ENCODE results near the gene MKNK2. TPM values are rescaled to one million over a fixed set of nuclear protein-coding genes. Genes with fewer than 3 reads are reported as not detected.

MKNK2 gene
- polyA plus RNA-seq, 1 donor (not counting 4 experiments of a cell fraction or from before 2014, with no cell fraction given) = 88.3 TPM

DNA sequence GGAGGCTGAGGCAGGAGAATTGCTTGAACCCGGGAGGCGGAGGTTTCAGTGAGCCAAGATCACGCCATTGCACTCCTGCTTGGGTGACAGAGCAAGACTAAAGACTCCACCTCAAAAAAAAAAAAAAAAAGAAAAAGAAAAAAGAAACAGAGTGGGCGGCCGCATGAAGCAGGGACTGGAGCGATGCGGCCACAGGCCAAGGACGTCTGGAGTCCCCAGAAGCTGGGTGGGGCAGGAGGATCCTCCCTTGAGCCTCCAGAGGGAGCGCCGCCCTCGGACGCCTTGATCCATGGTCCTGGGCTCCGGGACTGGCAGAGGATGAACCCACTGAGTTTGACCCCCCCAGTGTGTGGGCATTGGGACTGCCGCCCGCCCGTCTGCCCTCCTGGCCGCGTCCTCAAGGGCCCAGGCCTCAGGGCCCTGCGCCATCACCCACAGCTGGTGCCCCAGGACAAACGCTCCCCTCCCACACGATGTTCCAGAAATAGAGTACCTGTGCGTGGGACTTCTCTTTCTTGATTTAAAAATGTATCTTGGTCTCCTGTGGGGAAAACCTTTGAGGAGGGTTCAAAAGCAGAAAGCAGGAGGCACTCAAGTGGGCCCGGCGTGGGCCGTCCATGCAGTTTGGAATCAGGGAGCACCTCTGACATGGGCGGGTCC is 51.1 kb downstream of the MKNK2 start:
- Histone ChIP-seq H3K79me2 (ENCODE audit: control insufficient read depth, insufficient read depth, low read length) (no peaks in the 10 kb centered on the region), H3K9me3 (ENCODE audit: control insufficient read depth, low read depth, low read length) (no peaks in the 10 kb centered on the region), H3K4me3 (ENCODE audit: control insufficient read depth in 2 of 3, extremely low read depth in 1 of 3, insufficient read depth in 2 of 3, low read depth in 1 of 3, low read length in 3 of 3) (no peak overlapping the region), H3K9me1 (ENCODE audit: control insufficient read depth, extremely low read depth, insufficient read depth, low read length) (peaks cover under 1% of the 10 kb centered on the region), H3K27ac (ENCODE audit: control insufficient read depth, insufficient read depth, low read length) (no peak overlapping the region), H2AFZ (ENCODE audit: control insufficient read depth, low read length) (no peak overlapping the region), H3K4me2 (ENCODE audit: control insufficient read depth, extremely low read depth, insufficient read depth, low read depth, low read length) (no peak overlapping the region), H4K20me1 (ENCODE audit: control insufficient read depth, extremely low read depth, insufficient read depth, low read length) (no peaks in the 10 kb centered on the region), H3K36me3 (ENCODE audit: control insufficient read depth in 2 of 2, extremely low read depth in 1 of 2, insufficient read depth in 2 of 2, low read length in 2 of 2) (peaks cover 6 to 9% of the 10 kb centered on the region in 2 experiments), H3K9ac (ENCODE audit: control insufficient read depth, extremely low read depth, insufficient read depth, low read length) (no peak overlapping the region), H3K27me3 (ENCODE audit: control insufficient read depth, extremely low read depth, insufficient read depth, low read length) (no peaks in the 10 kb centered on the region), H3K4me1 (ENCODE audit: control insufficient read depth, extremely low read depth, insufficient read depth, low read length) (no peaks in the 10 kb centered on the region)
- FAIRE-seq = no peak
- dilution Hi-C loops (cut with MboI; ENCODE audit: extremely low pct_ligation_motif_present, low sequenced_read_pairs) = no loop called here
- TF ChIP-seq, protein P1, sequence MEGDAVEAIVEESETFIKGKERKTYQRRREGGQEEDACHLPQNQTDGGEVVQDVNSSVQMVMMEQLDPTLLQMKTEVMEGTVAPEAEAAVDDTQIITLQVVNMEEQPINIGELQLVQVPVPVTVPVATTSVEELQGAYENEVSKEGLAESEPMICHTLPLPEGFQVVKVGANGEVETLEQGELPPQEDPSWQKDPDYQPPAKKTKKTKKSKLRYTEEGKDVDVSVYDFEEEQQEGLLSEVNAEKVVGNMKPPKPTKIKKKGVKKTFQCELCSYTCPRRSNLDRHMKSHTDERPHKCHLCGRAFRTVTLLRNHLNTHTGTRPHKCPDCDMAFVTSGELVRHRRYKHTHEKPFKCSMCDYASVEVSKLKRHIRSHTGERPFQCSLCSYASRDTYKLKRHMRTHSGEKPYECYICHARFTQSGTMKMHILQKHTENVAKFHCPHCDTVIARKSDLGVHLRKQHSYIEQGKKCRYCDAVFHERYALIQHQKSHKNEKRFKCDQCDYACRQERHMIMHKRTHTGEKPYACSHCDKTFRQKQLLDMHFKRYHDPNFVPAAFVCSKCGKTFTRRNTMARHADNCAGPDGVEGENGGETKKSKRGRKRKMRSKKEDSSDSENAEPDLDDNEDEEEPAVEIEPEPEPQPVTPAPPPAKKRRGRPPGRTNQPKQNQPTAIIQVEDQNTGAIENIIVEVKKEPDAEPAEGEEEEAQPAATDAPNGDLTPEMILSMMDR (optimal IDR thresholded peaks at IDR 0.05 in 1 of 3, IDR thresholded peaks at IDR 0.05 in 1 of 3, conservative IDR thresholded peaks at IDR 0.05 in 1 of 3; ENCODE audit: extremely low read depth in 1 of 3, insufficient read depth in 2 of 3, low read length in 3 of 3) = no peak
- TF ChIP-seq EZH2 (IDR thresholded peaks at IDR 0.05; ENCODE audit: low read length) = no peak
- DNase-seq (ENCODE audit: low read depth, low spot score) = no peak

DNA sequence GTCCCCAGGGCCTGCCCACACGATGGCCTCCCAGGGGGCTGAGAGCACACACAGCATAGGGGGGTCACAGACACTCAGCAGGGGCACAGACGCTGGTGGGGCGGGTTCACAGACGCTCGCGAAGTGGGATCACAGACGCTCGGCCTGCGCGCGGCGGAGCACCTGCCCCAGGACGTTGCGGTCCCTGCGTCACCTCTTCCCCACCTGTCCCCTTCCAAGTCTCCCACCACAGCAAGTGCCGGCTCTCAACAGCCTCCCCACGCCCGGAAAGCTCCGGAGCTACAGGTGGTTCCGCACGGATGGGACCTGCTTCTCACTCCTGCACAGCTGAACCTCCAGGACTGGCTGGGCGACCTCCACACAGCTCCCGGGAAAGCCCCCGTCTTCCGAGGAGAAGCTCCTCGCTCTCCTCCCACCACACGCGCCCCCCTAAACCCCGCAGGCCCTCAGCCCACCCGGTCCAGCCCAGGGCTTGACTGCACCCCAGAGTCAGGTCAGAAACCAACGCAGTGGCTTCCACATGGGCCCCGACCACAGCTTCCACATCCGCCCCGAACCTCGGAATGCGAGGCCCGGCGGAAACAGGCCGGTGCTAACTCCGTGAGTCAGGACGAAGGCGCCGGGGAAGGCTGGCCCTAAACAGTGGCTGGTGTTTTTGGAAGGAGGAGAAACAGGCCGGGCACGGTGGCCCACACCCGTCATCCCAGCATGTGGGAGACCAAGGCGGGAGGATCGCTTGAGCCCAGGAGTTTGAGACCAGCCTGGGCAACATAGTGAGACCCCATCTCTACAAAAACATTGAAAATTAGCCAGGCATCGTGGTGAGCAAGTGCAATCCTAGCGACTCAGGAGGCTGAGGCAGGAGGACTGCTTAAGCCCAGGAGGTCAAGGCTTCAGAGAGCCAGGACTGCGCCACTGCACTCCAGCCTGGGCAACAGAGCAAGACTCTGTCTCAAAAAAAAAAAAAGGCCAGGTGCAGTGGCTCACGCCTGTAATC is 52.0 kb downstream of the MKNK2 start:
- no peak for TF ChIP-seq EZH2 (IDR thresholded peaks at IDR 0.05; ENCODE audit: low read length)
- TF ChIP-seq, protein P1 (optimal IDR thresholded peaks at IDR 0.05 in 1 of 3, IDR thresholded peaks at IDR 0.05 in 1 of 3, conservative IDR thresholded peaks at IDR 0.05 in 1 of 3; ENCODE audit: extremely low read depth in 1 of 3, insufficient read depth in 2 of 3, low read length in 3 of 3) = no peak
- Histone ChIP-seq H3K9me3 (ENCODE audit: control insufficient read depth, low read depth, low read length) (no peaks in the 10 kb centered on the region), H4K20me1 (ENCODE audit: control insufficient read depth, extremely low read depth, insufficient read depth, low read length) (no peaks in the 10 kb centered on the region), H2AFZ (ENCODE audit: control insufficient read depth, low read length) (no peak overlapping the region), H3K27me3 (ENCODE audit: control insufficient read depth, extremely low read depth, insufficient read depth, low read length) (no peaks in the 10 kb centered on the region), H3K79me2 (ENCODE audit: control insufficient read depth, insufficient read depth, low read length) (no peaks in the 10 kb centered on the region), H3K27ac (ENCODE audit: control insufficient read depth, insufficient read depth, low read length) (no peak overlapping the region), H3K4me3 (ENCODE audit: control insufficient read depth in 2 of 3, extremely low read depth in 1 of 3, insufficient read depth in 2 of 3, low read depth in 1 of 3, low read length in 3 of 3) (no peak overlapping the region), H3K4me2 (ENCODE audit: control insufficient read depth, extremely low read depth, insufficient read depth, low read depth, low read length) (no peak overlapping the region), H3K9ac (ENCODE audit: control insufficient read depth, extremely low read depth, insufficient read depth, low read length) (no peak overlapping the region), H3K4me1 (ENCODE audit: control insufficient read depth, extremely low read depth, insufficient read depth, low read length) (no peaks in the 10 kb centered on the region), H3K9me1 (ENCODE audit: control insufficient read depth, extremely low read depth, insufficient read depth, low read length) (no peaks in the 10 kb centered on the region), H3K36me3 (ENCODE audit: control insufficient read depth in 2 of 2, extremely low read depth in 1 of 2, insufficient read depth in 2 of 2, low read length in 2 of 2) (peaks cover 6 to 9% of the 10 kb centered on the region in 2 experiments)
- no peak for DNase-seq (ENCODE audit: low read depth, low spot score)
- dilution Hi-C loops (cut with MboI; ENCODE audit: extremely low pct_ligation_motif_present, low sequenced_read_pairs) = no loop called here
- no peak for FAIRE-seq
